ENCODE measurements around the gene IGFN1.
"Not testable (repeated sequence)": the region's sequence is repeated elsewhere in the genome, so short reads cannot be mapped to it uniquely, and the experiment has no call there.

The IGFN1 gene

GRCh38 chr1:201217851-201218250, 27.2 kb downstream of the IGFN1 start:
- DNase-seq (ENCODE audit: low read depth in 2 of 2): no peak

DNA sequence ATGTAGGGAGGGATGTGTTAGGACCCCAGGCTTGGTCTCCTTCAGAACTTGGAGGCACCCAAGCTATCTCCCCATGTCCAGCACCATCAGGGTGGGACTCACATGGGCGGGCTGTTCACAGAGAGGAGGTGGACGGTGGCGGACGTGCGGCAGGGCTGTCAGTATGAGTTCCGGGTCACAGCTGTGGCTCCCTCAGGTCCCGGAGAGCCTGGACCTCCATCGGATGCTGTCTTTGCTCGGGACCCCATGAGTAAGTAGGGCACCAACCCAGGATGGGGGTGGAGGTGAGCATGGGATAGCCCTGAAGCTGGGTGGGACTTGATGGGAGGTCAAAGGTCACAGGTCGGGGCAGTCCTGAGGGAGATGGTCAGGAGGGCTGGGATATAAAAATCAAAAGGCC, 27.8 kb downstream of the IGFN1 start:
- DNase-seq (ENCODE audit: low read depth in 2 of 2): no peak

DNA sequence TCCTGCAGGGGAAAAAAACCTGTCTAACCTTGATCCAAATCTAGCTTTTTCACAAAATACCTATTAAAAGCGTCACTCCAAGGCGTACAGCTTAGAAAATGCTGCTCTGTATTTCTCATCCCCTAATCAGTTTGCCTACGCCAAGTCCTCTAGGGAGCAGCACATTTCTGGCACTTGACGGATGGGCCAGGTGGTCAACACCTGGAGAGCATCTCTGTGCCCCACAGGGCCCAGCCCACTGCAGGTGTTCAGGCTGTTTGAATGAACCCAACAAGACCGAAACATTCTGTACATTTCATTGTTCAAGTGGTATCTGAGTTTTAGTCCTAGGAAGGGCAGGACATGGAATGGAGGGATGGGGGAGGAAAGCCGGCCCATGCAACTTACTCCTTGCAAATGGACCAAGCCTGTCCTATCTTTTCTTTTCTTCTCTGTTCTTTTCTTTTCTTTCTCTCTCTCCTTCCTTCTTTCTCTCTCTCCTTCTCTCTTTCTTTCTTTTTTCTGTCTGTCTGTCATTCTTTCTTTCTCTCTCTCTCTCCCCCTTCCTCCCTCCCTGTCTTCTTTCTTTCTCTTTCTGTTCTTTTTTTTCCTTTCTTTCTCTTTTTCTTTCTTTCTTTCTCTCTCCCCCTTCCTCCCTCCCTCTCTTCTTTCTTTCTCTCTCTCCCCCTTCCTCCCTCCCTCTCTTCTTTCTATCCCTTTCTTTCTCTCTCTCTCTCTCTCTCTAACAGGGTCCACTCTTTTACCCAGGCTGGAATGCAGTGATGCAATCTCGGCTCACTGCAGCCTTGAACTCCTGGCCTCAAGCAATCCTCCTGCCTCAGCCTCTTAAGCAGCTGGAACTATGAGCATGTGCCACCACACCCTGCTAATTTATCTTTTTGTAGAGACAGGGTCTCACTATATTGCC, 29.1 kb downstream of the IGFN1 start:
- no peak for DNase-seq (ENCODE audit: low read depth in 2 of 2)

- DNase-seq (ENCODE audit: low read depth in 2 of 2): no peak
Observed at GRCh38 chr1:201220388-201220715, 29.7 kb downstream of the IGFN1 start.

DNA sequence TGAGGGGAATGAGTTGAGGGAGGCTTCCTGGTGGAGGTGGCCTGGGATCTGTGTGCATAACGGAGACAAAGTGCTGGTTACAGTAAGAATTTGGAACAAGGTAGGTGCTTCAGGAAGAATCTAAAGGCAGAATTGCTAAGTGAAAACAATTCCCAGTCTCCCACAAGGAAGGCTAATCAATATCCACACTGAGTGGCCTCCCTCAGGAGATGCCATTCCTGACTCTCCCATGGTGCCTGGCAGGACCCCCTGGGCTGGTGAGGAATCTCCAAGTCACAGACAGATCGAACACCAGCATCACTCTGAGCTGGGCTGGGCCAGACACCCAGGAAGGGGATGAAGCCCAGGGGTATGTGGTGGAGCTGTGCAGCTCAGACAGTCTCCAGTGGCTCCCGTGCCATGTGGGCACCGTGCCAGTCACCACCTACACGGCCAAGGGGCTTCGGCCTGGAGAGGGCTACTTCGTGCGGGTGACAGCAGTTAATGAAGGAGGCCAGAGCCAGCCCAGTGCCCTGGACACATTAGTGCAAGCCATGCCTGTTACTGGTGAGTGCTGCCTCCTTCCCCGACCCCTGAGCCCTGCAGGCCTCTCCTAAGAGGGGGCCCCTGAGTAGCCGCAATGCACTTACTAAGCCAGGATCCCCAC, 30.7 kb downstream of the IGFN1 start:
- DNase-seq (ENCODE audit: low read depth in 2 of 2): no peak

DNA sequence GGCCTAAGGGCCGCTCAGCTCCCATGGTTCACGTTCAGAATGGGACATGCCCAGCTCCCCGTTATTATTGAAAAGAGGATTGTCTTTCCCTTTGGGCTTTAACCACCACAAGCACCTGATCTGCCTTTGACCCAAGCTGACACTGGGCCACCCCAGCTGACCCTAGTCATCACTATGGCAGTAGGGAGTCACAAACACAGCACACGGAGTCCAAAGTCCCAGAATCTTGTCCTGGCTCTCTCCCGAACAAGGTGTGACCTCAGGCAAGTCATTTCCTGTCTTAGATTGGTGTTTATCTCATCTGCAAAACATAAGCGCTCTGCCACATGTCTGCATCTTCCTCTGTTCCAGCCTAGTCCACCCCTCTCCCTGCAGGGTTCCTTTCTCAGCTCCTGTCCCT, 31.5 kb downstream of the IGFN1 start:
- no peak for DNase-seq (ENCODE audit: low read depth in 2 of 2)

GRCh38 chr1:201223852-201224665, 33.4 kb downstream of the IGFN1 start:
- DNase-seq (ENCODE audit: low read depth in 2 of 2): no peak

DNA sequence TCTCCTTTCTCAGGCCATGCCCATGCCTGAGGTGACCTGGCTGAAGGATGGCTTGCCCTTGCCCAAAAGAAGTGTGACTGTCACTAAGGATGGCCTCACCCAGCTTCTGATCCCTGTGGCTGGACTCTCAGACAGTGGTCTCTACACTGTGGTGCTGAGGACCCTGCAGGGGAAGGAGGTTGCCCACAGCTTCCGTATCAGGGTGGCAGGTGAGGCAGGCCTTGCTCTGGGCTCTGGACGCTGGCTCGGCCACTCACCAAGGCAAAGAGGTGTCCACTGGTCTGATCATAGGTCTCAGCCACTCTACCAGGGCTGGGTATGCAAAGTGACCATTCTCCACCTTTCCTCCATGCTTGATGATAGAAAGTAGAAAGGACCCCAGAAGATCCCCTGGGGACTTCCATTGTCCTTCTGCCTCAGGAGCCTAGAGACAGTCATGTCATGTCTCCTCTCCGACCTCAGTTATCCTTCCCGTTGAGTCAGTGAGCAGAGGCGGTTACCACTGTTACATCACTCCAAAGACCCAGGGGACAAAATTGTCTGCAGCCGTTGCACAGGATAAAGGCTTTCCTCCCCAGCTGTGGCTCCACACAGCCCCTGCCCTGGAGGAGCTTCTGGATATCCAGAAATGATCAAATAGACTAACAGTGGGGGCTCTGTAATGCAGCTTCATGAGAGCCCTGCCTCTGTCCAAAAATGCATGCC, 34.2 kb downstream of the IGFN1 start:
- no peak for DNase-seq (ENCODE audit: low read depth in 2 of 2)

GRCh38 chr1:201226178-201226514, 35.5 kb downstream of the IGFN1 start:
- no peak for DNase-seq (ENCODE audit: low read depth in 2 of 2)

- DNase-seq (ENCODE audit: low read depth in 2 of 2): no peak
Observed at GRCh38 chr1:201226859-201227488, 36.4 kb downstream of the IGFN1 start.

GRCh38 chr1:201228011-201228983, 37.7 kb downstream of the IGFN1 start:
- no peak for DNase-seq (ENCODE audit: low read depth in 2 of 2)

DNA sequence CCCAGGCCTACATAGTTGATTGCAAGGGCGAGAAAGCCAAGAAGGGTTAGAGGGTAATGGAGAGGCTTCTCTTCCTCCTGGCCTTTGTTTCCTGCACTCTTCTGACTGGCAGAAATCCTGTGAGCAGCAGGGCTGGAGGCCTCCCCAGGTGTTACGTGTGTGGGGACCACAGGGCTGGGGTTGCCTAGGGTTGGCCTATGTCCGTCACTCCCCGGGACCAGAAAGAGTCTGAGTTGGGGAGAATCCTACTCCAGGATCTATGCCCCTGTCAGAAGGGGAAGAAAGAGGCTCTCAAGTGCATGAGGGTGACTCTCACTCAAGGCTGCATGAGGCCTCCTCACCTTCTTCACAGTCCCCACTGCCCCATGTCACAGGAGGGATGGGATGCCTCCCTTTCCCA, 38.5 kb downstream of the IGFN1 start:
- no peak for DNase-seq (ENCODE audit: low read depth in 2 of 2)

GRCh38 chr1:201229771-201230635, 39.4 kb downstream of the IGFN1 start:
- DNase-seq (ENCODE audit: low read depth in 2 of 2): no peak

- DNase-seq (ENCODE audit: low read depth in 2 of 2): no peak
Observed at GRCh38 chr1:201230676-201231075, 40.1 kb downstream of the IGFN1 start.

GRCh38 chr1:201239646-201240045, 49.0 kb downstream of the IGFN1 start:
- DNase-seq (ENCODE audit: low read depth in 2 of 2): not testable (repeated sequence)

DNA sequence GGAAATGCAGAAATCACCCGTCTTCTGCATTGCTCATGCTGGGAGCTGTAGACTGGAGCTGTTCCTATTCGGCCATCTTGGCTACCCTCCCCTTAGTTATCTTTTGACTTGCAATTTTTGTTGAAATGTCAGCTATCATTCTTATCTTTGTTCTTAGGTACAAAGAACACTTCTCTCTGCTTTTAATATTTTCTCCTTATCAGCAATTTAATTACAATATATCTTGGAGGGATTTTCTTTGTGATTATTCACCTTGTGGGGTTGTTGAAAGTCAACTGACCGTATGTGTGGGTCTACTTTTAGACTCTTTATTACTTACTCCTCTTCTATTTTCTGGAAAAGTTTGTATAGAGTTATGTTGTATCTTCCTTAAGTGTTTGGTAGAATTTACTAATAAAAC, 49.5 kb downstream of the IGFN1 start:
- no peak for DNase-seq (ENCODE audit: low read depth in 2 of 2)

GRCh38 chr1:201241736-201242135, 51.1 kb downstream of the IGFN1 start:
- DNase-seq (ENCODE audit: low read depth in 2 of 2): no peak

DNA sequence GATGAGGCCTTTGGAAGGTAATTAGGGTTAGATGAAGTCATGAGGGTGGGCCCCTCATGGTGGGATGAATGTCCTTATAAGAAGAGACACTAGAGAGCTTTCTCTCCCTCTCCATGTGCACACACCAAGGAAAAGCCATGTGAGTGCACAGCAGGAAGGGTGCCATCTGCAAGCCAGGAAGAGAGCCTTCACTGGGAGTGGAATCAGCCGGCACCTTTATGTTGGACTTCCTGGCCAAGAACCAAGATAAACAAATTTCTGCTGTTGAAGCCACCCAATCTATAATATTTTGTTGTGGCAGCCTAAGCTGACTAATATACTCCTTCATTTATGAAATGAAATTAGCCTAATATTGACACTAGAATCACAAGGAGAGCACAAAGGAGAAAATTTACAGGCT, 54.5 kb downstream of the IGFN1 start:
- no peak for DNase-seq (ENCODE audit: low read depth in 2 of 2)
